RWPE1 (cell line): ENCODE results near the gene DAPK1.

Experiments
- CTCF ChIA-PET: fragments of 350-600 bp; sonication (Branson Sonifier 250); formaldehyde crosslinking; extraction: SDS; loops from one replicate; lab custom pipeline; 2021; lab: Yijun Ruan, JAX
- POLR2A ChIA-PET: fragments of 400-600 bp; formaldehyde crosslinking; extraction: SDS; loops from one replicate; lab custom pipeline; 2020; ENCODE audit warnings: antibody characterized with exemption; ENCODE audit not compliant: low non-redundant PET; lab: Yijun Ruan, JAX
- DNase-seq: peaks from one replicate; pipeline ENCODE4 v3.0.0; 2012; ENCODE audit warnings: low spot score
- H3K27ac ChIP-seq: fragments of 450-650 bp; 2 replicates; pipeline ENCODE4 v1.5.1; 2017
- CTCF ChIP-seq: fragments of 450-650 bp; conservative IDR thresholded peaks from 2 replicates; pipeline ENCODE4 v1.5.1; 2017; ENCODE audit warnings: low read depth, mild to moderate bottlenecking

DAPK1 gene

GRCh38 chr9:87643107-87643650, 145.5 kb downstream of the DAPK1 start:
- no peak overlapping the region for H3K27ac ChIP-seq
- no peak for DNase-seq
- TF ChIP-seq CTCF = no peak
- ChIA-PET CTCF (interaction anchor here (1.4 kb wide), 1 partner anchor 20 kb away, joined by 6 read pairs; no protein-coding TSS in a partner anchor), POLR2A (interaction anchor here (0.7 kb wide), 1 partner anchor 66 kb away, joined by 12 read pairs; no protein-coding TSS in a partner anchor)

GRCh38 chr9:87643778-87644570, 146.3 kb downstream of the DAPK1 start:
- no peak for TF ChIP-seq CTCF
- POLR2A ChIA-PET = interaction anchor here (0.7 kb wide), 1 partner anchor 67 kb away, joined by 12 read pairs; no protein-coding TSS in a partner anchor
- no peak for DNase-seq
- no peak overlapping the region for H3K27ac ChIP-seq
- CTCF ChIA-PET = interaction anchor here (1.0 kb wide), 1 partner anchor 19 kb away, joined by 4 read pairs; no protein-coding TSS in a partner anchor

GRCh38 chr9:87644659-87645058, 147.0 kb downstream of the DAPK1 start:
- no peak overlapping the region for H3K27ac ChIP-seq
- ChIA-PET CTCF (interaction anchor here (1.0 kb wide), 1 partner anchor 18 kb away, joined by 4 read pairs; no protein-coding TSS in a partner anchor), POLR2A (no interaction called here)
- DNase-seq = no peak
- TF ChIP-seq CTCF = no peak

- ChIA-PET POLR2A (no interaction called here), CTCF (no interaction called here)
- no peak for TF ChIP-seq CTCF
- no peak for DNase-seq
- H3K27ac ChIP-seq = no peak overlapping the region
Measured at GRCh38 chr9:87646546-87646945, 148.9 kb downstream of the DAPK1 start.

GRCh38 chr9:87647114-87647513, 149.4 kb downstream of the DAPK1 start:
- H3K27ac ChIP-seq = no peak overlapping the region
- ChIA-PET POLR2A (no interaction called here), CTCF (no interaction called here)
- no peak for TF ChIP-seq CTCF
- no peak for DNase-seq

GRCh38 chr9:87648606-87649005, 150.9 kb downstream of the DAPK1 start:
- no peak for DNase-seq
- H3K27ac ChIP-seq = no peak overlapping the region
- CTCF ChIA-PET = no interaction called here
- TF ChIP-seq CTCF = no peak
- POLR2A ChIA-PET = no interaction called here
